PC-3 (cell line): ENCODE data around the gene CTDNEP1.

ENCODE experiments used
- EZH2phosphoT487 ChIP-seq: fragments of 300-600 bp; sonication (generic); IDR thresholded peaks from 2 replicates; pipeline ENCODE4 v1.6.1; 2018; ENCODE audit warnings: mild to moderate bottlenecking, antibody characterized with exemption, low read length, borderline replicate concordance
- TF ChIP-seq, protein P1 (sequence below): fragments of 300-600 bp; sonication (generic); conservative IDR thresholded peaks from 2 replicates; pipeline ENCODE4 v1.5.1; 2017; ENCODE audit warnings: antibody characterized with exemption, low read depth, mild to moderate bottlenecking, low read length

DNA sequence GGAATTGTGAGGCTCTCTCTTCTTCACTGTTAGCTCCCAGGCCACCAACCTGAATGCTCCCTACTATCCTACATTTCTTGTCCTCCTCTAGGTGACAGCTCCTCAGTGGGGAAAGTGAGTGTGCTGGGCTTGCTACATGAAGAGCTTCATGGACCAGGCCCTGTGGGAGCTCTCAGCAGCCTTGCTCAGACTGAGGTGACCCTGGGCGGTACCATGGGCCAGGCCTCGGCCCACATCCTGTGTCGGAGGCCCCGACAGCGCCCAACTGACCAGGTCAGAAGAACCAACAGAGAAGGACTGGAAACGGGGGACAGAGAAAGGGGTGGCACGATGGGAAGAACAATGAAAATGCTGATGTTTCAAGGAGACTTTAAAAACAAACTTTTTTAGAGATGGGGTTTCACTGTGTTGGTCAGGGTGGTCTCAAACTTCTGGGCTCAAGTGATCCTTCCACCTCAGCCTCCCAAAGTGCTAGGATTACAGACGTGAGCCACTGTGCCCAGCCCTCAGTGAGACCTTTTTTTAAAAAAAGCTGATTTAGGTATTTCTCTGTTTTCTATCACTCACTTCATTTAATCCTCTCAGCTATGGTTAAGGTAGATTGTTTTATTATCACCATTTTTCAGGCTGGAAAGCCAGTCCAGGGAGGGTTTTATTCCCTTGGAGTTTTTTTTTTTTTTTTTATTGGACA is 5.4 kb upstream of the CTDNEP1 start:
- TF ChIP-seq EZH2phosphoT487: no peak
- TF ChIP-seq, protein P1, sequence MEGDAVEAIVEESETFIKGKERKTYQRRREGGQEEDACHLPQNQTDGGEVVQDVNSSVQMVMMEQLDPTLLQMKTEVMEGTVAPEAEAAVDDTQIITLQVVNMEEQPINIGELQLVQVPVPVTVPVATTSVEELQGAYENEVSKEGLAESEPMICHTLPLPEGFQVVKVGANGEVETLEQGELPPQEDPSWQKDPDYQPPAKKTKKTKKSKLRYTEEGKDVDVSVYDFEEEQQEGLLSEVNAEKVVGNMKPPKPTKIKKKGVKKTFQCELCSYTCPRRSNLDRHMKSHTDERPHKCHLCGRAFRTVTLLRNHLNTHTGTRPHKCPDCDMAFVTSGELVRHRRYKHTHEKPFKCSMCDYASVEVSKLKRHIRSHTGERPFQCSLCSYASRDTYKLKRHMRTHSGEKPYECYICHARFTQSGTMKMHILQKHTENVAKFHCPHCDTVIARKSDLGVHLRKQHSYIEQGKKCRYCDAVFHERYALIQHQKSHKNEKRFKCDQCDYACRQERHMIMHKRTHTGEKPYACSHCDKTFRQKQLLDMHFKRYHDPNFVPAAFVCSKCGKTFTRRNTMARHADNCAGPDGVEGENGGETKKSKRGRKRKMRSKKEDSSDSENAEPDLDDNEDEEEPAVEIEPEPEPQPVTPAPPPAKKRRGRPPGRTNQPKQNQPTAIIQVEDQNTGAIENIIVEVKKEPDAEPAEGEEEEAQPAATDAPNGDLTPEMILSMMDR: no peak
